AG09309 (cell line): Measurements from ENCODE around the gene NEB.

ENCODE experiments used
- DNase-seq: peaks from one replicate; pipeline ENCODE4 v3.0.0-alpha.2; 2010; ENCODE audit warnings: low read depth
- H3K4me3 ChIP-seq: 2 replicates; pipeline ENCODE4 v1.5.1; 2011; ENCODE audit warnings: mild to moderate bottlenecking, low read depth, low read length, moderate library complexity; ENCODE audit not compliant: control insufficient read depth
- TF ChIP-seq, protein P1 (sequence below): IDR thresholded peaks from 2 replicates; pipeline ENCODE4 v1.5.1; 2011; ENCODE audit warnings: mild to moderate bottlenecking, low read depth, low read length, inconsistent platforms; ENCODE audit not compliant: insufficient read depth, control insufficient read depth; ENCODE audit errors: missing control alignments

The NEB gene

DNA sequence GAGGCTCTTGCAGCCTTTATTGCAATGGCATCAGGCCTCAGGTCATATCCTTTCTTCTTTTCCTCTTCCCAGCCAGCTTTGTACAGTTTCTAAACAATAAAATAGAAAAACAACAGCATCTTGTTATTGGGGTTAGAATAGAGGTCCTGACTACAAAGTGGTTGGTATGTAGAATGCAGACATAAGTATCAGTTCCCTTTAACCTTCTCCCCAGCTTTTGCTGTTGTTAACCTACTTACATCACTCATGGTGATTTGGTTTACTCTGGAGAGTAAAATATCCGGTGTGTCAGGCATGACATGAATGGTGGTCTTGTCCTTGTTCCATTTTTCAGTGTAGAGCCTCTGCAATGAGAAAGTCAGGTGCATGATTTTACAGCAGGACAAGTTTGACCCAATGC is 69.8 kb downstream of the NEB start:
- DNase-seq = no peak
- TF ChIP-seq, protein P1, sequence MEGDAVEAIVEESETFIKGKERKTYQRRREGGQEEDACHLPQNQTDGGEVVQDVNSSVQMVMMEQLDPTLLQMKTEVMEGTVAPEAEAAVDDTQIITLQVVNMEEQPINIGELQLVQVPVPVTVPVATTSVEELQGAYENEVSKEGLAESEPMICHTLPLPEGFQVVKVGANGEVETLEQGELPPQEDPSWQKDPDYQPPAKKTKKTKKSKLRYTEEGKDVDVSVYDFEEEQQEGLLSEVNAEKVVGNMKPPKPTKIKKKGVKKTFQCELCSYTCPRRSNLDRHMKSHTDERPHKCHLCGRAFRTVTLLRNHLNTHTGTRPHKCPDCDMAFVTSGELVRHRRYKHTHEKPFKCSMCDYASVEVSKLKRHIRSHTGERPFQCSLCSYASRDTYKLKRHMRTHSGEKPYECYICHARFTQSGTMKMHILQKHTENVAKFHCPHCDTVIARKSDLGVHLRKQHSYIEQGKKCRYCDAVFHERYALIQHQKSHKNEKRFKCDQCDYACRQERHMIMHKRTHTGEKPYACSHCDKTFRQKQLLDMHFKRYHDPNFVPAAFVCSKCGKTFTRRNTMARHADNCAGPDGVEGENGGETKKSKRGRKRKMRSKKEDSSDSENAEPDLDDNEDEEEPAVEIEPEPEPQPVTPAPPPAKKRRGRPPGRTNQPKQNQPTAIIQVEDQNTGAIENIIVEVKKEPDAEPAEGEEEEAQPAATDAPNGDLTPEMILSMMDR = no peak
- no peak overlapping the region for H3K4me3 ChIP-seq

DNA sequence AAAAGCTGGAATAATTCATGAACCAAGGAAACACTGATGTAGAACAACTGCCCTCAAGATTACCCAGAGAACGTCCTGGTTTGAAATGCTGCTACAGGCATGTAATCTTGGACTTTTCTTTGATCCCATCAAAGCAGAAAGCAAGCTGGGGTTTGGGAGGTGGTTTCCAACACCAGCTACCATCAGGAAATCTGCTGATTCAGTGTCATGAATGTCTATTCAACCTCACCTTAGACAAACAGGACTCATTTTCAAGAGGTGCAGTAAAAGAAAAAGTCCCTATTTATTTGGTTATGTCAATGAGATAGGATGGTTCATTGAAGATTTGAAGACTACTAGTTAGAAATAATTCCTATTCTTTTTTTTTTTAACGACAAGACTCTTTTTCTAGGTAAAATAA is 72.7 kb downstream of the NEB start:
- no peak for DNase-seq
- H3K4me3 ChIP-seq = no peak overlapping the region
- TF ChIP-seq, protein P1 = no peak

DNA sequence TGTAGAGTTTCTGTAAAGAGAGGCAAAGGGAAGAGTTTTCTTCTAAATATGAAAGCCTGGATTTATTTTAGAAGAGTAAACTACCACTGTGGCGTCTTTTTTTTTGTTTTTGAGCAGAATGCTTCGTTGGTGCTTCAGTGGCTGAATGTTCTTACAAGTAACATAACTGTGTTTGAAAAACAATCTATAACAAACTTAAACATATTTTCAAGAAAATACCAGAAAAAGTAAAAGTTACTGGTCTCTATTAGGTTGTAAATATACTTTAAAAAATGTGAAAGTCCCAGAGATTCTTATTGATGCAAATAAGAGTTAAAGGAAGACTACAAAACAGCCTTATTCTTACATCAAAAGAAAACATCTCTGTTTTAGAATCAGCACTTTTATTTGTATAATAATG is 76.2 kb downstream of the NEB start:
- TF ChIP-seq, protein P1 = no peak
- no peak overlapping the region for H3K4me3 ChIP-seq
- DNase-seq = no peak

DNA sequence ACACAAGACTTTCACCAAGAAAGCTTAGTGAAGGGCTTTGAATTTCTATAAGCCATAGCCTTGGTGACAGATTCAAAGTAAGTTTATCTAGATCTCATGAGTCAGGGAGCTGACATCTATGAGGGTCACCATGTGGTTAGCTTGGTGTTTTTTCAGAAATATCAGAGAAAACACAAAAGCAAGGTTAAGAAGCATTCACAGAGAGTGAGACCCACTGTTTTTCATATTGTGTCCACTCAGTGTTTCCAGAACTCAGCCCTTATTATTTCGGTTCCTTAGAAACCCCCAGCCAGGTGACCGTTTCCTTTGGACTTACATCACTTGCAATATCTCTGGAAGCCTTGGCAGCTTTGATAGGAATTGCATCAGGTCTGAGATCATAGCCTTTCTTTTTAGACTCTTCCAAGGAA is 76.6 kb downstream of the NEB start:
- H3K4me3 ChIP-seq = no peak overlapping the region
- TF ChIP-seq, protein P1 = no peak
- no peak for DNase-seq

DNA sequence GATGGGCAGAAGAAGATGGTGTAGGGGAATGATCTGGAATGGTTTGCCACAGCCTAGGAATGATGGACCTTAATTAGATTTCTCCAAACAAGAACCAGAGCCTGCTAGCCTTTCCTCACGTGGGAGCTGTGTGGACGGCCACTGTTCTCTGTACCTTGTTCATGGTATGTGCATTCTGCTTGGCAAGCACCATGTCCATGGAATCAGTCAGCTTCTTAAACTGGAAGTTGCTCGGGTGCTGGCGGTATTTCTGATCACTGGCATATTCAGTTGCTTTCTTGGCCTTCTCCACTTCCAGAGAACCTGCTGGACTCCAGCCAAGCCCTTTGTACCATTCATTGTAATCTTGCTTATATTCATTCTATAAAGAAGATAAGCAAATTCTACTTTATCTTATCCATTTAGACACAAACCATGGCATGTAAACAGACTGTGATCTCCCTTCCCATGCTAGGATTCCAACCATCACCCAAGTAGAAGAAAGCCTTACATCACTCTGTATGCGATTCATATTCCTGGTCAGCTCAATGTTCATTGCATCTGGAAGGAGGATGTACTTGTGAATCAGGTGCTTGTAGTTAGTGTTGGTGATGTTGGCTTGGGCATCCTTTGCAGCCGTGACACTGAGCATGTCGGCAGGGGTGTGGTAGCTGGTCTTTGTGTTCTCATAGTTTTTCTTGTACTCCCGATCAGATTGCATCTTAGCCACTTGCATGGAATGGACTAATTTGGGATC is 78.4 kb downstream of the NEB start:
- TF ChIP-seq, protein P1 = no peak
- DNase-seq = no peak
- H3K4me3 ChIP-seq = no peak overlapping the region

DNA sequence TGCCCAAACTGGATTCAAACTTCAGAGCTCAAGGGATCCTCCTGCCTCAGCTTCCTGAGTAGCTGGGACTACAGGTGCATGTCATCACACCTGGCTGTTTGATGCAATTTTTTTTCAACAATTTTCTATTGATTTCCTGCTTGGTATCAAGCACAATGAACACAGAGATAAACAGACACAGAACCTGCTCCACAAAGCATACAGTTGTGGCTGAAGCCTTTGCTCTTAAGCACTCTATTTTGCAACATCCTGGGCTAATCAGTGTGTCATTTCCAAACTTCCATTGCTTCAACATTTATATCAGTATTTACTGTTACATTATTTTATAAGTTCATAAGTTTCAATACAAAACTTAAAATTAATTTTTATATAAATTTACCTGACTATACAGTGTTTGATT is 79.4 kb downstream of the NEB start:
- TF ChIP-seq, protein P1 = no peak
- no peak overlapping the region for H3K4me3 ChIP-seq
- DNase-seq = no peak
